GM19324 (cell line): ENCODE data around the gene KATNAL1.

Experiments
- ATAC-seq: cut with Tn5 transposase; IDR thresholded peaks from one replicate; pipeline ENCODE4 v1.9.1; 2021; ENCODE audit warnings: mild to moderate bottlenecking, moderate library complexity; ENCODE audit not compliant: unreplicated experiment, low FRiP score

Gene KATNAL1

GRCh38 chr13:30333616-30334015, 26.3 kb upstream of the KATNAL1 start:
- no peak for ATAC-seq

DNA sequence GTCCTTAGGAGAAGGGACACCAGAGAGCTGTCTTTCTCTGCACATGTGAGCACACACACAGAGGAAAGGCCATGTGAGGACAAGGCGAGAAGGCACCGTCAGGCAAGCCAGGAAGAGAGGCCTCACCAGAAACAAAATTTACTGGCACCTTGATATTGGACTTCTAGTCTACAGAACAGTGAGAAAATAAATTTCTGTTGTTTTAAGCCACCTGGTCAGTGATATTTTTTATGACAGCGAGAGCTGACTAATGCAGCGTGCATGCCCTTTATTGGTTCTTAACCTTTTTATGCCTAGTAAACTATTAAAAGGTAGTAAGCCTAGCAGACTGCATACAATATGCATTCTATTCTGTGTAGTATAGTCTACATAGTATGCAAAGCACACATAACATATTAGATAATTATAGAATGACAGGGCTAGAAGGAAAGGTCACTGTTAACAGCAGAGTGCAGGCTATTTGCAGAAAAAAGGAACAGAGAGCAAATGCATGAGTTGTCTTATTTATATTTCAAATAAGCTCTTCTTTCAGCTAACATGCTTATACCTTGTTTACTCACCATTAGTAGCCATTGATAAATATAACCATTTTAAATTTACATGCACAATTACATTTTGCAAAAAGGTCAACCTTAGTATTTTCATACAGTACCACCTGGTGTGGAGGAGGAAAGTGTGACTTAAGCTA, 25.2 kb upstream of the KATNAL1 start:
- ATAC-seq = no peak

GRCh38 chr13:30331331-30331771, 24.0 kb upstream of the KATNAL1 start:
- ATAC-seq = no peak

DNA sequence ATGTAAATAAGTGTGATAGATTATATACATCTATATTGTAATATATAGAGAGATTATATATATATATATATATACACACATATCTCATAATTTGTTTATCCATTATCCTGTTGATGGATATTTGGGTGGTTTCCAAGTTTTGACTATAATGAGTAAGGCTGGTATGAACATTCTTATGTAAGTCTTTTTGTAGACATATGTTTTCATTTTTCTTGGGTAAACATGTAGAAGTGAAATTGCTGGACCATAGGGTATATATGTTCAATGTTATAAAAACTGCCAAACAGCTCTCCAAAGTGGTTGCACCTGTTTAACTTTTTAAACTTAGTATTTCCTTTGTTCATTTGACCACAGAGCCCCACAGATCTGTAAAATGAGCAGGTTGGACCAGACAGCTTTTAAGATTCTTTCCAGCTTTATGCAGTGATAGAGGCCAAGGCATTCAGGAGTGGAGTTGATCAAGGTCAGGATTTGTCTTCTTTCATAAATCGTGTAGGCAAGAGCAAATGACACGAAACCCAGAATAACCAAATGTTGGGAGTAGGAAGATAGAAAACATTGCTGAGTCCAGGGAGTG, 21.7 kb upstream of the KATNAL1 start:
- ATAC-seq = no peak

- ATAC-seq = no peak
Observed at GRCh38 chr13:30325668-30326067, 18.3 kb upstream of the KATNAL1 start.

DNA sequence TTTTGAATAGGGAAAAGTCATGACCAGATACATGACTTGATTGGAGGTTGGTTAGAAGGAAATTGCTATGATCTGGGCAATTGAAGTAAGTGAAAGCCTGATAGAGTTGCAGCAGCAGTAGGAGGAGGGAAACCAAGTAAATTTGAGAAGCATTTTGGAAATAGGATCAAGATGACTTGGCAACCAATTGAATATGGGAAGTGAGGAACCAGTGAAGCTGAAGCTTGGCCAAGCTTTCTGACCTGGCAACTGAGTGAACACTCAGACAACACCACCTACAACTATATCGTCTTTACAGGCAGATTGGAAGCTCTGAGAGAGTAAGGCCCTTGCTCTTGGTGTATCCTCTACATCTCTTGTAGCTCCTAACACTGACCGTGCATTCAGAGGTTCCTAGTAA, 16.2 kb upstream of the KATNAL1 start:
- no peak for ATAC-seq

DNA sequence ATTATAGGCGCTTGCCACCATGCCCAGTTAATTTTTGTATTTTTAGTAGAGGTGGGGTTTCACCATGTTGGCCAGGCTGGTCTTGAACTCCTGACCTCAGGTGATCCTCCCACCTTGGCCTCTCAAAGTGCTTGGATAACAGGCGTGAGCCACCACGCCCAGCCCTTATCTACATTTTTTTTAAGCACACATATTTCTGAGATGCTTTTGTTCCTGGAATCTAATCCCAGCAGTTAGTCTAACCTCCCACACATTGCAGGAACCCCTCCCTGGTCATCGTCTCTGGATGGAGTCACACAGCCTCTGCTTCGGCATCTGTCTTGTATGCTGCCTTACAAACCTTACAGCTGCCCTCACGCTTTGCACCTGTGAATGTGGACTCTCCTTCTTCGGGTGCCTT, 15.1 kb upstream of the KATNAL1 start:
- ATAC-seq = no peak

DNA sequence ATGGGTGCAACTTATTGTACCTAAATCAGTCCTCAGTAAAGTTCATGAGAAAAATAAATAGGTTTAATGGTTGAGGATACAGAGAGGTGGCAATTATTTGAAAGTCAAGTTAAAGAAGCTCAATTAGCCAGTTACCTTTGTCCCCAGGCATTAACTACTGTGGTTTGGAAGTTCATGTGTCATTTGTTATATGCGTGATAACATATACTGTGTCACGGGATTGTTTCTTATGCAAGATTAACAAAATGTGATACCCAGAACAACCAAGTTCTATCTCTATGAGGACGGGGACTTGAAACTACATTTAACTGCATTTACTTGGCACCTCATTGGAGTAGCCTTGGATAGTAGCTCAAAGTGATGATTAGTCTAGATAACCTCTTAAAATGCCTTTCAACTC, 13.9 kb upstream of the KATNAL1 start:
- no peak for ATAC-seq

DNA sequence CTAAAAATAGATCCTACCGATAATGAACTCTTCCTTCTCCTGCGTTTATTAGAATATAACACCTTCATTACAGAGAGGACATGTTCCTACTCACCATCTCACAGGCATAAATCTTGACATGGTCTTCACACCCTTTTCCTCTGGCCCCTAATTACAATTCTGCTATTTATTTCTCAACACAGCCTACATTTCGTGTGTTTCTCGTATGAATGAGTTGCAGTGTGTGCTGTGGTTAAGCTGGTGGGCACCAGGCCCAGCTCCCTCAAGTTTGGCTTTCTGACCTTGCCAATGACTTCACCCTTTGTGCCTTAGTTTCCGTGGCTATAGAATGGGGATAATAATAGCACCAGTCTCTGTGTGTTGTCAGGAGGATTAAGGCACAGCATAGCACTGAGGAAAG, 12.3 kb upstream of the KATNAL1 start:
- no peak for ATAC-seq

DNA sequence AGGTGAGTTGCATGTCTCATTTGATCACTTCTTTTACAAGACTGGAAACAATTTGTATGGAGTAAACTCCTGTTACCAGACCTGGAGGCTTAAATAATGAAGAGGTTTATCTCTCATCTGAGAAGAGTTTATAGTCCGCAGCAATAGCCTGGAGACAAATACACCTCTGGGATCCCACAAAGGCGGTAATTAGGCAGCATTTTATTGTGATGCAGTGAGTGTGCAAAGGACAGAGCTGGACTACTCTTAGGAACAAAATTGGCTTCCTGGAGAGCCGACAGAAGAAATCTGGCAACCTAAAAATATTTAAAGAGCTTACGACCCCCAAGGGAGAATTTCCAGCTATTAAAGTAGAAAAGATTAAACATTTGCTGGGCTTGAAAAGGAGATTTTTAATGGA, 11.8 kb upstream of the KATNAL1 start:
- ATAC-seq = no peak

DNA sequence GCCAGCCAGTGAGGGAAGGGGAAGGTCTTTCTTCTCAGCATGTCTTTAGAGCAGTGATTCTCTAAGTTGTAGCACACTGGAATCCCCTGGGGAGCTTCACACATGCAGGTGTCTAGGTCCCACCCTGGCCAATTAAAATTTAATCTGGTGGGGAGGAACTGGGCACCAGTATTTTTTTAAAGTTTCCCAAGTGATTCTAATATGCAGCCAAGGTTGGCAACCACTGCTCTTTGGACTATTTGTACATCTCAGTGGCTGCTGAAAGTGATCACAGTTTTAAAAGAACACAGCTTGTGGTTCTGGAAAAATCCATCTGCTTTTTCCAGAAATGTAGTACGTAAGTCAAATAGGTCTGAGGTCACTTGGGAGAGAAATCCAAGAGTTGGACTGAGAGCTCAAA, 10.7 kb upstream of the KATNAL1 start:
- no peak for ATAC-seq

GRCh38 chr13:30314562-30314961, 7.2 kb upstream of the KATNAL1 start:
- ATAC-seq = no peak

DNA sequence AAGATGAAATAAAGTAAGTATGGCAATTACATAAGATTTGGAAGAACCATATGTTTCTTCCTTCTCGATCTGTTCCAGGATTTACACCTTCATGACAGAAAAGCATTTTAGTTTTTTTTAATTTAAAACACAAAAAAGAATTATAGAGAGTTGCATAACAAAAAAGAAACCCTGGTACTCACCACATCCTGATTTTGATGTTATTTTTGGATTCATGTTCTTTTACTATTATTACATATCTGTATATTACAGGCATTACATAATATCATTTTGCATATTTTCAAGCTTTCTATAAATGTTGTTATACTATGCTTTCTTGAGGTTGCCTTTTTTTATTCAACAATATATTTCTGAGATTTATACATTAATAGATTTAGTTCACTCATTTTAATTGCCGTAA, 6.7 kb upstream of the KATNAL1 start:
- no peak for ATAC-seq

DNA sequence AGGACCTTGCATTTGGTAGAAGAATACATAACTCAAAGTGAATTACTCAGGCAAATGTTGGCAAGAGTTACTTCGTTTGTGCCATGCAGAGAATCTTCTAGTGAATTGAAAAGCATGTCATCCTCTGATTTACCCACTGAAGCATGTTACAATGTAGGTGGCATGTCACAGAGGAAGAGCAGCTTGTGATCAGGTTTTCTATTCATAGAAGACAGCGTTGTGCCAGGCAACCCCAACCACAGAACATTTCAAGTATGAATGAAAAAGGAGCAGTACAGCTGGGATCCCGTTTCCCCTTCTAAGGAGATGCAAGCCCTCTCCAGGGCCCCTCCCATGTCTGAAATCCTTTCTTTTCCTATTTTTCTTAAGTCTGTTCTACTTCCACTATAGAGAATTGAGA, 6.0 kb upstream of the KATNAL1 start:
- no peak for ATAC-seq

- ATAC-seq = no peak
Observed at GRCh38 chr13:30312904-30313303, 5.6 kb upstream of the KATNAL1 start.

DNA sequence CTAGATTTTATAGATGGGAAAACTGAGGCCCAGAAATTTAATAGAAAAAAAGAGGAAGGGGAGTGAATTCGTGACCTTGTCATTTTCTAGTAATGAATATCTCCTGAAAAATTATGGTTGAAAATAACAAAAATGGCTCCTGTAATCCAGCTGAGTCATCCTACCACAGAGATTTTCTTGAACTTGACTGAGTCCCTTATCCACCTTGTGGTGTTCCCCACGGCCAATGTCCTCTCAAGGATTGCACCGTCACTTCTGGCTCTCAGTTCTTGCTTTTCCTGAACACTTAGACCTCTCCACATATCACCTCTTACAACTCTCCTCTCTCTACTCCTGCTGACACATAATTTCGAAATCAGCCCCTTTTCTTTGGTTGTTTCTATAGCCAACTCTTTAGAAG, 1.2 kb upstream of the KATNAL1 start:
- ATAC-seq = no peak

DNA sequence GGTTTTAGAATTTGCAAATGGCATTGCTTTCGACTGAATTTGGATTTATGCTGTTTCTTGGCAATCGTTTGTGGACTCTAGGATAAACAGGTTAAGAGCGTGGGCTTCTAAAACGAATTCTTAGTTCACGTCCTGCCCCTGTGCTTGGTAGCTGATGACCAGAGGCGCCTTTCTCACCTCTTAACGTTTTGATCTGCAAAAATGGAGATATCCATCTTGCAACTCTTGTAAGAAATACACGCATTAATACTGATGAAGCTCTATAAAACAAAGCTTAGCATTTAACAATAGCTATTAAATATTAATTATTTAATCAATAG, 580 bp upstream of the KATNAL1 start:
- ATAC-seq = no peak

GRCh38 chr13:30306762-30307193, 573 bp downstream of the KATNAL1 start:
- ATAC-seq = peak; percentile 87

DNA sequence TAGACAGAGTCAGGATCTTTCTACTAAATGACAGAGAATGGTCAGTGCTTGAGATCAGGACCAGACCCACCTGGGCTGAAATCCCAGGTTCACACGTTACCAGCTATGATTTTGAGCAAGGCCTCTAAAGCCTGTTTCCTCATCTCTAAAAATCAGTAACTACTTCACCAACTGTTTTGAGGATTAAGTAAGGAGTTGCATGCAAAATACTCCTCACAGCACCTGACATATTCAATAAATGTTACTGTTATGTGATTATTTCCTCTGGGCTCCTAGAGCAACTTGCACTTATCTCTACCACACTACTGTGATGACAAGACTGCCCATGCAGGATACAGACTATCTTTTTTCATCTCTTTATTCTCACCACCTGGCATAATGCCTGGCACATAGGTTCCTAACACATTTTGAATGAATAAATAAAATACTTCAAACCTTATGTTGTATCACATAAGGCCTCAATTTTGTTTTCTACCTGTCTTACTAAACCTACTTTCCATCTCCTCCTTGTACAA, 1.8 kb downstream of the KATNAL1 start:
- ATAC-seq = no peak

- ATAC-seq = no peak
Observed at GRCh38 chr13:30303269-30303668, 4.1 kb downstream of the KATNAL1 start.

GRCh38 chr13:30301827-30302226, 5.5 kb downstream of the KATNAL1 start:
- ATAC-seq = no peak

GRCh38 chr13:30300596-30300995, 6.8 kb downstream of the KATNAL1 start:
- no peak for ATAC-seq
